Neural progenitor cell (in vitro differentiated cells): ENCODE results near the gene OR10X1. TPM values are rescaled to one million over a fixed set of nuclear protein-coding genes. Genes with fewer than 3 reads are reported as not detected.

Experiments used
- DNase-seq: peaks from one replicate; pipeline ENCODE4 v3.0.0-alpha.2; 2016; ENCODE audit warnings: low spot score
- H2AFZ ChIP-seq: fragments of 200-600 bp; sonication (generic); replicated peaks from 2 replicates; pipeline ENCODE4 v1.6.1; 2016; ENCODE audit warnings: antibody characterized with exemption
- H3F3A ChIP-seq: fragments of 200-600 bp; sonication (generic); 2 replicates; pipeline ENCODE4 v1.6.1; 2016; ENCODE audit warnings: antibody characterized with exemption, low read depth
- H3K27ac ChIP-seq: fragments of 200-600 bp; sonication (generic); 2 replicates; pipeline ENCODE4 v1.5.1; 2016; ENCODE audit warnings: mild to moderate bottlenecking
- H3K27me3 ChIP-seq: fragments of 200-600 bp; sonication (generic); 2 replicates; pipeline ENCODE4 v1.6.1; 2016; ENCODE audit warnings: mild to moderate bottlenecking, moderate library complexity
- H3K36me3 ChIP-seq: fragments of 200-600 bp; sonication (generic); 2 replicates; pipeline ENCODE4 v1.5.1; 2016
- H3K4me1 ChIP-seq: fragments of 200-600 bp; sonication (generic); 2 replicates; pipeline ENCODE4 v1.6.1; 2016; ENCODE audit warnings: mixed run types
- H3K4me2 ChIP-seq: fragments of 200-600 bp; sonication (generic); 2 replicates; pipeline ENCODE4 v1.6.1; 2016
- H3K4me3 ChIP-seq: fragments of 200-600 bp; sonication (generic); 2 replicates; pipeline ENCODE4 v1.5.1; 2016
- H3K79me2 ChIP-seq: fragments of 200-600 bp; sonication (generic); 2 replicates; pipeline ENCODE4 v1.6.1; 2016; ENCODE audit warnings: low read depth
- H3K9ac ChIP-seq: fragments of 200-600 bp; sonication (generic); 2 replicates; pipeline ENCODE4 v1.6.1; 2016
- H3K9me3 ChIP-seq: fragments of 200-600 bp; sonication (generic); 2 replicates; pipeline ENCODE4 v1.5.1; 2016; ENCODE audit warnings: low read depth
- H4K20me1 ChIP-seq: fragments of 200-600 bp; sonication (generic); 2 replicates; pipeline ENCODE4 v1.6.1; 2016; ENCODE audit warnings: low read depth
- H3K27ac Mint-ChIP-seq: 3 replicates; pipeline ENCODE4 v1.8.0; 2021; ENCODE audit warnings: mixed read lengths
- H3K27me3 Mint-ChIP-seq: 2 replicates; pipeline ENCODE4 v1.8.0; 2022; ENCODE audit warnings: low read depth, mild to moderate bottlenecking, inconsistent platforms, moderate library complexity, mixed read lengths; ENCODE audit not compliant: insufficient read depth
- H3K36me3 Mint-ChIP-seq: 3 replicates; pipeline ENCODE4 v1.8.0; 2021; ENCODE audit warnings: mixed read lengths
- H3K4me1 Mint-ChIP-seq: 3 replicates; pipeline ENCODE4 v1.8.0; 2021; ENCODE audit warnings: mixed read lengths
- H3K4me3 Mint-ChIP-seq: 3 replicates; pipeline ENCODE4 v1.8.0; 2021; ENCODE audit warnings: mild to moderate bottlenecking, moderate library complexity, mixed read lengths
- H3K9me3 Mint-ChIP-seq: 3 replicates; pipeline ENCODE4 v1.8.0; 2020; ENCODE audit warnings: mixed read lengths
- EZH2 ChIP-seq: fragments of 200-600 bp; sonication (generic); IDR thresholded peaks from 2 replicates; pipeline ENCODE4 v1.6.1; 2017; ENCODE audit warnings: antibody characterized with exemption, mild to moderate bottlenecking, moderate library complexity
- EZH2phosphoT487 ChIP-seq: fragments of 200-600 bp; sonication (generic); IDR thresholded peaks from 2 replicates; pipeline ENCODE4 v1.6.1; 2017; ENCODE audit warnings: antibody characterized with exemption
- total RNA-seq: library from RNA; depleted of rRNA; stranded (reverse); fragments of >200 nt; gene quantifications from 2 replicates; pipeline ENCODE4 v1.2.3, GENCODE V29; 2015; ENCODE audit warnings: low replicate concordance
- TF ChIP-seq, protein P1 (sequence below): fragments of 200-600 bp; sonication (generic); IDR thresholded peaks from 2 replicates; pipeline ENCODE4 v1.5.1; 2017; ENCODE audit warnings: antibody characterized with exemption, mild to moderate bottlenecking

Gene OR10X1
- total RNA-seq, 1 donor from 2014 or later = not detected

DNA sequence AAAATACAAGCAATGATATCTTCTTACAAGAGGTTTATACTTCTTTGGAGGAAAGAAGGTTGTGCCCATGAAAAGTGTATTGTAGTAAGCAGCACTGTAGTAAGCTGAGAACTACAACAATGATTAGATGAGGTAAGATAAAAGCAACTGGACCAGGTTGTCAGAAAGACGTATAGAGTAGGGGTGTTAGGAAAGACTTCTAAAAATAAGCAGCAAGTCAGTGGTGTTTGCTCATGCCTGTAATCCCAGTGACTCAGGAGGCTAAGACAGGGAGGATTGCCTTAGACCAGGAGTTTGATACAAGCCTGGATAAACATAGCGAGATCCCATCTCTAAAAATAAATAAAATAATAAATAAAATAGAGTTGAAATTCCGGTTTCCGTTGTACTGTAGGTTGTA lies 4.3 kb upstream of the OR10X1 start:
- Histone ChIP-seq H3K4me3 (no peak overlapping the region), H3K4me1 (peaks cover 13% of the 10 kb centered on the region), H3K36me3 (no peaks in the 10 kb centered on the region), H3K4me2 (no peak overlapping the region), H2AFZ (no peak overlapping the region), H3K27me3 (no peaks in the 10 kb centered on the region), H3K27ac (no peak overlapping the region), H3K9ac (no peak overlapping the region), H4K20me1 (no peaks in the 10 kb centered on the region), H3K9me3 (no peaks in the 10 kb centered on the region), H3K79me2 (no peaks in the 10 kb centered on the region), H3F3A (no peaks in the 10 kb centered on the region)
- no peak overlapping the region for H3K4me3 Mint-ChIP-seq
- no peak overlapping the region for H3K27ac Mint-ChIP-seq
- H3K36me3 Mint-ChIP-seq = no peaks in the 10 kb centered on the region
- H3K9me3 Mint-ChIP-seq = peaks cover 4% of the 10 kb centered on the region
- no peak for DNase-seq
- TF ChIP-seq EZH2 (no peak), EZH2phosphoT487 (no peak)
- TF ChIP-seq, protein P1, sequence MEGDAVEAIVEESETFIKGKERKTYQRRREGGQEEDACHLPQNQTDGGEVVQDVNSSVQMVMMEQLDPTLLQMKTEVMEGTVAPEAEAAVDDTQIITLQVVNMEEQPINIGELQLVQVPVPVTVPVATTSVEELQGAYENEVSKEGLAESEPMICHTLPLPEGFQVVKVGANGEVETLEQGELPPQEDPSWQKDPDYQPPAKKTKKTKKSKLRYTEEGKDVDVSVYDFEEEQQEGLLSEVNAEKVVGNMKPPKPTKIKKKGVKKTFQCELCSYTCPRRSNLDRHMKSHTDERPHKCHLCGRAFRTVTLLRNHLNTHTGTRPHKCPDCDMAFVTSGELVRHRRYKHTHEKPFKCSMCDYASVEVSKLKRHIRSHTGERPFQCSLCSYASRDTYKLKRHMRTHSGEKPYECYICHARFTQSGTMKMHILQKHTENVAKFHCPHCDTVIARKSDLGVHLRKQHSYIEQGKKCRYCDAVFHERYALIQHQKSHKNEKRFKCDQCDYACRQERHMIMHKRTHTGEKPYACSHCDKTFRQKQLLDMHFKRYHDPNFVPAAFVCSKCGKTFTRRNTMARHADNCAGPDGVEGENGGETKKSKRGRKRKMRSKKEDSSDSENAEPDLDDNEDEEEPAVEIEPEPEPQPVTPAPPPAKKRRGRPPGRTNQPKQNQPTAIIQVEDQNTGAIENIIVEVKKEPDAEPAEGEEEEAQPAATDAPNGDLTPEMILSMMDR = no peak
- no peaks in the 10 kb centered on the region for H3K27me3 Mint-ChIP-seq
- no peaks in the 10 kb centered on the region for H3K4me1 Mint-ChIP-seq

- no peak overlapping the region for H3K9ac ChIP-seq
- TF ChIP-seq, protein P1 = no peak
- TF ChIP-seq EZH2 (no peak), EZH2phosphoT487 (no peak)
- no peaks in the 10 kb centered on the region for H3K79me2 ChIP-seq
- H3K27ac Mint-ChIP-seq = no peak overlapping the region
- no peak overlapping the region for H3K4me3 Mint-ChIP-seq
- no peak overlapping the region for H3K27ac ChIP-seq
- no peaks in the 10 kb centered on the region for H3K36me3 ChIP-seq
- DNase-seq = no peak
- H3K4me2 ChIP-seq = no peak overlapping the region
- H2AFZ ChIP-seq = no peak overlapping the region
- H3K9me3 ChIP-seq = no peaks in the 10 kb centered on the region
- no peaks in the 10 kb centered on the region for H4K20me1 ChIP-seq
- no peaks in the 10 kb centered on the region for H3K27me3 Mint-ChIP-seq
- H3K4me3 ChIP-seq = no peak overlapping the region
- no peaks in the 10 kb centered on the region for H3K36me3 Mint-ChIP-seq
- H3K9me3 Mint-ChIP-seq = no peaks in the 10 kb centered on the region
- H3K4me1 Mint-ChIP-seq = no peaks in the 10 kb centered on the region
- H3K4me1 ChIP-seq = no peaks in the 10 kb centered on the region
- H3K27me3 ChIP-seq = no peaks in the 10 kb centered on the region
- H3F3A ChIP-seq = no peaks in the 10 kb centered on the region
Measured at GRCh38 chr1:158577561-158577960, 2.1 kb downstream of the OR10X1 start.

GRCh38 chr1:158572226-158572625 lies 7.5 kb downstream of the OR10X1 start:
- Histone ChIP-seq H3K36me3 (no peaks in the 10 kb centered on the region), H3K4me2 (no peak overlapping the region), H2AFZ (no peak overlapping the region), H3K4me3 (no peak overlapping the region), H3F3A (no peaks in the 10 kb centered on the region), H3K9me3 (no peaks in the 10 kb centered on the region), H3K27me3 (no peaks in the 10 kb centered on the region), H4K20me1 (no peaks in the 10 kb centered on the region), H3K9ac (no peak overlapping the region), H3K4me1 (no peaks in the 10 kb centered on the region), H3K27ac (no peak overlapping the region), H3K79me2 (no peaks in the 10 kb centered on the region)
- no peak overlapping the region for H3K4me3 Mint-ChIP-seq
- no peaks in the 10 kb centered on the region for H3K4me1 Mint-ChIP-seq
- no peaks in the 10 kb centered on the region for H3K36me3 Mint-ChIP-seq
- DNase-seq = no peak
- H3K27me3 Mint-ChIP-seq = no peaks in the 10 kb centered on the region
- H3K27ac Mint-ChIP-seq = no peak overlapping the region
- no peaks in the 10 kb centered on the region for H3K9me3 Mint-ChIP-seq
- TF ChIP-seq, protein P1 = no peak
- TF ChIP-seq EZH2phosphoT487 (no peak), EZH2 (no peak)

- Mint-ChIP-seq H3K27me3 (no peaks in the 10 kb centered on the region), H3K9me3 (no peaks in the 10 kb centered on the region), H3K4me3 (no peak within 1 kb of the TSS), H3K36me3 (no peaks in the 10 kb centered on the region), H3K4me1 (no peaks in the 10 kb centered on the region), H3K27ac (no peak within 1 kb of the TSS)
- Histone ChIP-seq H3K4me3 (no peak within 1 kb of the TSS), H3K9ac (no peak within 1 kb of the TSS), H4K20me1 (no peaks in the 10 kb centered on the region), H2AFZ (no peak within 1 kb of the TSS), H3K4me2 (no peak within 1 kb of the TSS), H3K36me3 (no peaks in the 10 kb centered on the region), H3K79me2 (no peaks in the 10 kb centered on the region), H3K4me1 (no peaks in the 10 kb centered on the region), H3K9me3 (no peaks in the 10 kb centered on the region), H3K27me3 (no peaks in the 10 kb centered on the region), H3K27ac (no peak within 1 kb of the TSS), H3F3A (no peaks in the 10 kb centered on the region)
- TF ChIP-seq EZH2 (no peak), EZH2phosphoT487 (no peak)
- TF ChIP-seq, protein P1 = no peak
- DNase-seq = no peak
Measured at GRCh38 chr1:158570480-158570879, 9.2 kb downstream of the OR10X1 start, which contains the start of gene OR6P1. OR6P1 (minus strand) TSS chr1:158570580; CDS start chr1:158563604, 6,976 bp downstream.
